Activated T-helper 9 cell treated with anti-CD3 and anti-CD28 coated beads, Interleukin-2, amount 50 U/mL, for 16 hours (primary cell): ENCODE data around the gene ANGPTL7.
"Not testable (repeated sequence)": the region's sequence is repeated elsewhere in the genome, so short reads cannot be mapped to it uniquely, and the experiment has no call there.

Experiments
- DNase-seq: peaks from one replicate; pipeline ENCODE4 v3.0.0-alpha.2; 2020; ENCODE audit warnings: low read depth

The ANGPTL7 gene

GRCh38 chr1:11188858-11189451, at the start of gene ANGPTL7:
ANGPTL7 (plus strand) TSS chr1:11189355; CDS start chr1:11189580, 225 bp downstream.
- no peak for DNase-seq

- no peak for DNase-seq
Measured at GRCh38 chr1:11142618-11143391, 46.4 kb upstream of the ANGPTL7 start.

GRCh38 chr1:11143401-11143800, 45.8 kb upstream of the ANGPTL7 start:
- no peak for DNase-seq

GRCh38 chr1:11143907-11144306, 45.2 kb upstream of the ANGPTL7 start:
- no peak for DNase-seq

- no peak for DNase-seq
Measured at GRCh38 chr1:11144570-11145256, 44.4 kb upstream of the ANGPTL7 start.

GRCh38 chr1:11145741-11146140, 43.4 kb upstream of the ANGPTL7 start:
- no peak for DNase-seq

GRCh38 chr1:11147197-11147770, 41.9 kb upstream of the ANGPTL7 start:
- no peak for DNase-seq

GRCh38 chr1:11150326-11150725, 38.8 kb upstream of the ANGPTL7 start:
- DNase-seq, result no peak

- no peak for DNase-seq
Measured at GRCh38 chr1:11151114-11151513, 38.0 kb upstream of the ANGPTL7 start.

GRCh38 chr1:11151826-11152612, 37.1 kb upstream of the ANGPTL7 start:
- no peak for DNase-seq

GRCh38 chr1:11152755-11153154, 36.4 kb upstream of the ANGPTL7 start:
- no peak for DNase-seq

- DNase-seq, result no peak
Measured at GRCh38 chr1:11153184-11153583, 36.0 kb upstream of the ANGPTL7 start.

- DNase-seq, result no peak
Measured at GRCh38 chr1:11156441-11156840, 32.7 kb upstream of the ANGPTL7 start.

GRCh38 chr1:11156963-11157362, 32.2 kb upstream of the ANGPTL7 start:
- DNase-seq, result no peak

GRCh38 chr1:11157394-11157793, 31.8 kb upstream of the ANGPTL7 start:
- DNase-seq, result no peak

GRCh38 chr1:11157867-11158266, 31.3 kb upstream of the ANGPTL7 start:
- no peak for DNase-seq

GRCh38 chr1:11158291-11158690, 30.9 kb upstream of the ANGPTL7 start:
- no peak for DNase-seq

GRCh38 chr1:11158720-11159321, 30.3 kb upstream of the ANGPTL7 start:
- DNase-seq, result no peak

GRCh38 chr1:11162752-11163151, 26.4 kb upstream of the ANGPTL7 start:
- not testable (repeated sequence) for DNase-seq

GRCh38 chr1:11166744-11167143, 22.4 kb upstream of the ANGPTL7 start:
- not testable (repeated sequence) for DNase-seq

- DNase-seq, result no peak
Measured at GRCh38 chr1:11168731-11169130, 20.4 kb upstream of the ANGPTL7 start.

GRCh38 chr1:11169202-11169601, 20.0 kb upstream of the ANGPTL7 start:
- no peak for DNase-seq
